Gastroesophageal sphincter (tissue), 4 donors: Measurements from ENCODE around the gene OVCH1. TPM values are rescaled to one million over a fixed set of nuclear protein-coding genes. Genes with fewer than 3 reads are reported as not detected.
"Not testable (repeated sequence)": the region's sequence is repeated elsewhere in the genome, so short reads cannot be mapped to it uniquely, and the experiment has no call there.

Source experiments
- ATAC-seq: fragments of 150-250 bp; one replicate; pipeline ENCODE4 v1.9.1; 2016; ENCODE audit warnings: mild to moderate bottlenecking, moderate library complexity
- H3K27ac ChIP-seq, 4 donors: fragments of 200-600 bp; sonication (generic) in 3 of 4; 1 replicate in 3 of 4; 2 replicates in 1 of 4; pipeline ENCODE4 v1.5.1; 2016 to 2019
- H3K27me3 ChIP-seq: fragments of 200-600 bp; sonication (generic); one replicate; pipeline ENCODE4 v1.5.1; 2019
- H3K36me3 ChIP-seq, 2 donors: fragments of 200-600 bp; sonication (generic); one replicate each; pipeline ENCODE4 v1.5.1; 2019; ENCODE audit warnings: control low read depth in 1 of 2
- H3K4me1 ChIP-seq, 3 donors: fragments of 200-600 bp; sonication (generic); 1 replicate in 2 of 3; 2 replicates in 1 of 3; pipeline ENCODE4 v1.5.1; 2016 to 2019; ENCODE audit warnings: control low read depth in 2 of 3
- H3K4me3 ChIP-seq, 2 donors: fragments of 200-600 bp; sonication (generic); one replicate each; pipeline ENCODE4 v1.5.1; 2019; ENCODE audit warnings: mild to moderate bottlenecking in 1 of 2, moderate library complexity in 1 of 2
- H3K9me3 ChIP-seq, 3 donors: fragments of 200-600 bp; sonication (generic); one replicate each; pipeline ENCODE4 v1.5.1; 2017 to 2019; ENCODE audit warnings: control low read depth in 2 of 3
- CTCF ChIP-seq, 4 experiments: fragments of 200-600 bp in 2 of 4; fragments of 450-650 bp in 2 of 4; sonication (generic) in 1 of 4; IDR thresholded peaks; one replicate each; pipeline ENCODE4 v1.5.1; 2017 to 2019; ENCODE audit warnings: antibody characterized with exemption in 4 of 4, mild to moderate bottlenecking in 2 of 4, moderate library complexity in 2 of 4
- EP300 ChIP-seq: sonication (generic); formaldehyde crosslinking; IDR thresholded peaks from one replicate; pipeline ENCODE4 v1.6.1; 2017; ENCODE audit warnings: antibody characterized with exemption, mild to moderate bottlenecking
- POLR2A ChIP-seq, 2 donors: fragments of 450-650 bp; IDR thresholded peaks; one replicate each; pipeline ENCODE4 v1.6.1; 2017; ENCODE audit warnings: antibody characterized with exemption in 2 of 2, mild to moderate bottlenecking in 2 of 2, moderate library complexity in 1 of 2
- POLR2AphosphoS5 ChIP-seq: sonication (generic); formaldehyde crosslinking; IDR thresholded peaks from one replicate; pipeline ENCODE4 v1.6.1; 2017; ENCODE audit warnings: antibody characterized with exemption
- WGBS, 2 donors: methylation state at CpG; one replicate each; pipeline ENCODE4 v1.1.5; 2018; ENCODE audit warnings: low coverage in 1 of 2; 5-methylcytosine and 5-hydroxymethylcytosine counted together
- total RNA-seq, 4 donors: library from RNA; depleted of rRNA; stranded (reverse); fragments of >200 nt; gene quantifications; one replicate each; pipeline ENCODE4 v1.1.0, GENCODE V29; 2016

OVCH1 gene
- total RNA-seq, 4 donors from 2014 or later, result 0.13 to 0.57 (median 0.43) TPM

GRCh38 chr12:29403991-29404390, 93.5 kb downstream of the OVCH1 start:
- Histone ChIP-seq H3K36me3 (no peaks in the 10 kb centered on the region), H3K4me1 (no peaks in the 10 kb centered on the region), H3K4me3 (no peak overlapping the region), H3K27me3 (no peaks in the 10 kb centered on the region), H3K9me3 (no peaks in the 10 kb centered on the region), H3K27ac (no peak overlapping the region)
- 52 to 79% methylated on average over 1 to 3 of the region's 4 CpGs for WGBS, 2 donors
- no peak for ATAC-seq
- no peak for TF ChIP-seq POLR2A (IDR thresholded peaks at IDR 0.05)

- H3K4me1 ChIP-seq, result no peaks in the 10 kb centered on the region
- no peak for ATAC-seq
- TF ChIP-seq POLR2AphosphoS5 (no peak), POLR2A (IDR thresholded peaks at IDR 0.05) (no peak), EP300 (no peak), CTCF (IDR thresholded peaks at IDR 0.05) (no peak)
- H3K27me3 ChIP-seq, result no peaks in the 10 kb centered on the region
- H3K36me3 ChIP-seq, result no peaks in the 10 kb centered on the region
- H3K27ac ChIP-seq, result no peak overlapping the region
- no peak overlapping the region for H3K4me3 ChIP-seq
- H3K9me3 ChIP-seq, result no peaks in the 10 kb centered on the region
Measured at GRCh38 chr12:29402437-29402836, 95.0 kb downstream of the OVCH1 start.

- ATAC-seq, result no peak
- Histone ChIP-seq H3K36me3 (no peaks in the 10 kb centered on the region), H3K27ac (no peak overlapping the region), H3K4me1 (no peaks in the 10 kb centered on the region), H3K4me3 (no peak overlapping the region), H3K9me3 (no peaks in the 10 kb centered on the region), H3K27me3 (no peaks in the 10 kb centered on the region)
- 87 to 88% methylated on average over 1 of the region's 1 CpG for WGBS, 2 donors
- TF ChIP-seq EP300 (no peak), POLR2A (IDR thresholded peaks at IDR 0.05) (no peak), CTCF (IDR thresholded peaks at IDR 0.05) (no peak), POLR2AphosphoS5 (no peak)
Measured at GRCh38 chr12:29398495-29398894, 99.0 kb downstream of the OVCH1 start.

GRCh38 chr12:29396774-29397173, 100.7 kb downstream of the OVCH1 start:
- Histone ChIP-seq H3K27me3 (no peaks in the 10 kb centered on the region), H3K27ac (no peak overlapping the region), H3K9me3 (no peaks in the 10 kb centered on the region), H3K4me3 (no peak overlapping the region), H3K4me1 (no peaks in the 10 kb centered on the region), H3K36me3 (no peaks in the 10 kb centered on the region)
- 68 to 78% methylated on average over 3 of the region's 3 CpGs for WGBS, 2 donors
- TF ChIP-seq POLR2AphosphoS5 (no peak), EP300 (no peak), POLR2A (IDR thresholded peaks at IDR 0.05) (no peak)
- ATAC-seq, result no peak

GRCh38 chr12:29395356-29395755, 102.1 kb downstream of the OVCH1 start:
- Histone ChIP-seq H3K4me1 (no peaks in the 10 kb centered on the region), H3K9me3 (no peaks in the 10 kb centered on the region), H3K27me3 (no peaks in the 10 kb centered on the region), H3K4me3 (no peak overlapping the region), H3K36me3 (no peaks in the 10 kb centered on the region), H3K27ac (no peak overlapping the region)
- TF ChIP-seq POLR2A (IDR thresholded peaks at IDR 0.05) (no peak), EP300 (no peak), POLR2AphosphoS5 (no peak), CTCF (IDR thresholded peaks at IDR 0.05) (no peak)
- no peak for ATAC-seq
- 62 to 91% methylated on average over 1 of the region's 1 CpG for WGBS, 2 donors

GRCh38 chr12:29390419-29390818, 107.1 kb downstream of the OVCH1 start:
- H3K36me3 ChIP-seq, H3K4me3 ChIP-seq, ATAC-seq, H3K27ac ChIP-seq, H3K4me1 ChIP-seq, H3K27me3 ChIP-seq, H3K9me3 ChIP-seq: not testable (repeated sequence)
- 13 to 25% methylated on average over 3 of the region's 3 CpGs for WGBS, 2 donors
